Mucosa of rectum (tissue), 2 donors: ENCODE results near the gene FAM222A.

ENCODE experiments used
- H3K27ac ChIP-seq, 2 donors: one replicate each; pipeline ENCODE4 v1.7.0; 2013; ENCODE audit warnings: inconsistent platforms in 2 of 2, low read depth in 2 of 2, low read length in 2 of 2
- H3K27me3 ChIP-seq, 2 donors: one replicate each; pipeline ENCODE4 v1.7.0; 2013; ENCODE audit warnings: low read length in 2 of 2; ENCODE audit not compliant: control insufficient read depth in 2 of 2, insufficient read depth in 2 of 2
- H3K36me3 ChIP-seq, 2 donors: one replicate each; pipeline ENCODE4 v1.7.0; 2013; ENCODE audit warnings: low read length in 2 of 2; ENCODE audit not compliant: control insufficient read depth in 2 of 2, insufficient read depth in 2 of 2
- H3K4me1 ChIP-seq, 2 donors: one replicate each; pipeline ENCODE4 v1.7.0; 2013; ENCODE audit warnings: low read length in 2 of 2, mild to moderate bottlenecking in 1 of 2; ENCODE audit not compliant: control insufficient read depth in 2 of 2, insufficient read depth in 2 of 2
- H3K4me3 ChIP-seq, 2 donors: one replicate each; pipeline ENCODE4 v1.7.0; 2013; ENCODE audit warnings: low read length in 2 of 2
- H3K9ac ChIP-seq, 2 donors: one replicate each; pipeline ENCODE4 v1.7.0; 2013; ENCODE audit warnings: low read length in 2 of 2, low read depth in 1 of 2, mild to moderate bottlenecking in 1 of 2
- H3K9me3 ChIP-seq, 2 donors: one replicate each; pipeline ENCODE4 v1.7.0; 2013; ENCODE audit warnings: low read length in 2 of 2; ENCODE audit not compliant: control insufficient read depth in 2 of 2
- donor health status: healthy.
- donor health status: Normal muscosa, but diverticular disease.

The FAM222A gene

GRCh38 chr12:109679501-109680263, 33.9 kb upstream of the FAM222A start:
- H3K9me3 ChIP-seq: peaks cover 0 to 2% of the 10 kb centered on the region in 2 donors
- H3K4me3 ChIP-seq: no peak overlapping the region
- H3K9ac ChIP-seq: no peak overlapping the region
- H3K36me3 ChIP-seq: no peaks in the 10 kb centered on the region
- H3K27ac ChIP-seq: no peak overlapping the region
- H3K27me3 ChIP-seq: no peaks in the 10 kb centered on the region
- peaks cover 0 to 7% of the 10 kb centered on the region in 2 donors for H3K4me1 ChIP-seq

- Histone ChIP-seq H3K4me3 (no peak overlapping the region), H3K27ac (no peak overlapping the region)
Measured at GRCh38 chr12:109680264-109681005, 33.2 kb upstream of the FAM222A start.

GRCh38 chr12:109681986-109682707, 31.5 kb upstream of the FAM222A start:
- Histone ChIP-seq H3K27ac (no peak overlapping the region), H3K4me3 (no peak overlapping the region), H3K36me3 (no peaks in the 10 kb centered on the region), H3K27me3 (no peaks in the 10 kb centered on the region), H3K9ac (no peak overlapping the region), H3K4me1 (peaks cover 0 to 11% of the 10 kb centered on the region in 2 donors), H3K9me3 (peaks cover 0 to 2% of the 10 kb centered on the region in 2 donors)

More at GRCh38 chr12:109680264-109681005, 33.2 kb upstream of the FAM222A start:
- Histone ChIP-seq H3K27me3 (no peaks in the 10 kb centered on the region), H3K4me1 (peaks cover 0 to 7% of the 10 kb centered on the region in 2 donors), H3K9ac (no peak overlapping the region), H3K36me3 (no peaks in the 10 kb centered on the region), H3K9me3 (peaks cover 0 to 2% of the 10 kb centered on the region in 2 donors)

GRCh38 chr12:109682708-109683060, 30.9 kb upstream of the FAM222A start:
- Histone ChIP-seq H3K9me3 (peaks cover 0 to 2% of the 10 kb centered on the region in 2 donors), H3K27me3 (no peaks in the 10 kb centered on the region), H3K4me1 (peaks cover 0 to 11% of the 10 kb centered on the region in 2 donors), H3K27ac (no peak overlapping the region), H3K4me3 (no peak overlapping the region), H3K36me3 (no peaks in the 10 kb centered on the region), H3K9ac (no peak overlapping the region)

- H3K4me3 ChIP-seq: no peak overlapping the region
- no peak overlapping the region for H3K27ac ChIP-seq
- peaks cover 0 to 11% of the 10 kb centered on the region in 2 donors for H3K4me1 ChIP-seq
Measured at GRCh38 chr12:109683316-109683715, 30.3 kb upstream of the FAM222A start.

GRCh38 chr12:109685574-109686447, 27.8 kb upstream of the FAM222A start:
- no peak overlapping the region for H3K27ac ChIP-seq

More at GRCh38 chr12:109683316-109683715, 30.3 kb upstream of the FAM222A start:
- Histone ChIP-seq H3K27me3 (no peaks in the 10 kb centered on the region), H3K36me3 (no peaks in the 10 kb centered on the region), H3K9ac (no peak overlapping the region), H3K9me3 (peaks cover 0 to 2% of the 10 kb centered on the region in 2 donors)

GRCh38 chr12:109686523-109686922, 27.1 kb upstream of the FAM222A start:
- Histone ChIP-seq H3K9ac (no peak overlapping the region), H3K27ac (no peak overlapping the region), H3K4me1 (peaks cover 0 to 4% of the 10 kb centered on the region in 2 donors), H3K27me3 (no peaks in the 10 kb centered on the region), H3K9me3 (peaks cover 0 to 2% of the 10 kb centered on the region in 2 donors), H3K36me3 (no peaks in the 10 kb centered on the region), H3K4me3 (no peak overlapping the region)

More at GRCh38 chr12:109685574-109686447, 27.8 kb upstream of the FAM222A start:
- Histone ChIP-seq H3K9me3 (peaks cover 0 to 2% of the 10 kb centered on the region in 2 donors), H3K27me3 (no peaks in the 10 kb centered on the region), H3K9ac (no peak overlapping the region), H3K4me3 (no peak overlapping the region), H3K36me3 (no peaks in the 10 kb centered on the region), H3K4me1 (peaks cover 0 to 4% of the 10 kb centered on the region in 2 donors)

GRCh38 chr12:109687250-109687649, 26.4 kb upstream of the FAM222A start:
- peaks cover 0 to 2% of the 10 kb centered on the region in 2 donors for H3K9me3 ChIP-seq
- no peak overlapping the region for H3K9ac ChIP-seq
- H3K4me3 ChIP-seq: no peak overlapping the region
- peaks cover 0 to 4% of the 10 kb centered on the region in 2 donors for H3K4me1 ChIP-seq
- H3K27ac ChIP-seq: no peak overlapping the region
- no peaks in the 10 kb centered on the region for H3K27me3 ChIP-seq
- no peaks in the 10 kb centered on the region for H3K36me3 ChIP-seq

GRCh38 chr12:109689426-109689825, 24.2 kb upstream of the FAM222A start:
- no peaks in the 10 kb centered on the region for H3K36me3 ChIP-seq
- H3K27me3 ChIP-seq: no peaks in the 10 kb centered on the region
- peaks cover 0 to 4% of the 10 kb centered on the region in 2 donors for H3K4me1 ChIP-seq
- H3K4me3 ChIP-seq: no peak overlapping the region
- H3K9me3 ChIP-seq: no peaks in the 10 kb centered on the region
- H3K27ac ChIP-seq: no peak overlapping the region
- no peak overlapping the region for H3K9ac ChIP-seq
